Islet precursor cell (in vitro differentiated cells): ENCODE results near the gene CCDC85B.
"Not testable (repeated sequence)": the region's sequence is repeated elsewhere in the genome, so short reads cannot be mapped to it uniquely, and the experiment has no call there.

Experiments
- DNase-seq: peaks from one replicate; pipeline ENCODE4 v3.0.0-alpha.2; 2018

Gene CCDC85B

GRCh38 chr11:65890324-65891218, at the start of gene CCDC85B:
Gene CCDC85B, plus strand, starts transcription at chr11:65890673. Its CDS starts 111 bp downstream, at chr11:65890784.
- DNase-seq = peak; percentile 97

DNA sequence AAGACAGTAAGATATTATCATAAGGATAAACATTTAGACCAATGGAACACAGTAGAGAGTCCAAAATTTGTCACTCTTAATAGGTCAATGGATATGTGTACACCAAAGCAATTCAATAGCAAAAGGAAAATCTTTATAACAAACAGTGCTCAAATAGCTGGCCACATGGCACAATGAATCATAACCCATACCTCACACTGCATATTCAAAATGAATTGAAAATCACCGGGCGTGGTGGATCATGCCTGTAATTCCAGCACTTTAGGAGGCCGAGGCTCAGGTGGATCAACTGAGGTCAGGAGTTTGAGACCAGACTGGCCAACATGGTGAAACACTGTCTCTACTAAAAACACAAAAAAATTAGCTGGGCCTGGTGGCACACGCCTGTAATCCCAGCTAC, 48.3 kb upstream of the CCDC85B start:
- no peak for DNase-seq

DNA sequence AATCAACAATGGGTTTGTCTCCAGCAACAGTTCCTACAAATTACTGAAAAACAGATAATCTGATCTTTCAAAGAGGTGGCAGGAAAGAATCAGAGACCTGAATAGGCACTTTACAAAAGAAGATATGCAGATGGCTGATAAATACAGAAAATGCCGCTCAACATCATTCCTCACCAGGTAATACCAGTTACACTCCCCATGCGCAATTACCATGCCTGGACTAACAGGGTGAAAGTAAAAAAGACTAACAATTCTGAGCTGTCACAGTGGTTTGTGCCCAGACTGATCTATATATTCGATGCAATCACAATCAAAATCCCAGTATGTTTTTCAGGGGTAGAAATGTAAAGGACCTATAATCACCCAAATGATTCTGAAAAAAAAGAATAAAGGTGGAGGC, 46.7 kb upstream of the CCDC85B start:
- no peak for DNase-seq

DNA sequence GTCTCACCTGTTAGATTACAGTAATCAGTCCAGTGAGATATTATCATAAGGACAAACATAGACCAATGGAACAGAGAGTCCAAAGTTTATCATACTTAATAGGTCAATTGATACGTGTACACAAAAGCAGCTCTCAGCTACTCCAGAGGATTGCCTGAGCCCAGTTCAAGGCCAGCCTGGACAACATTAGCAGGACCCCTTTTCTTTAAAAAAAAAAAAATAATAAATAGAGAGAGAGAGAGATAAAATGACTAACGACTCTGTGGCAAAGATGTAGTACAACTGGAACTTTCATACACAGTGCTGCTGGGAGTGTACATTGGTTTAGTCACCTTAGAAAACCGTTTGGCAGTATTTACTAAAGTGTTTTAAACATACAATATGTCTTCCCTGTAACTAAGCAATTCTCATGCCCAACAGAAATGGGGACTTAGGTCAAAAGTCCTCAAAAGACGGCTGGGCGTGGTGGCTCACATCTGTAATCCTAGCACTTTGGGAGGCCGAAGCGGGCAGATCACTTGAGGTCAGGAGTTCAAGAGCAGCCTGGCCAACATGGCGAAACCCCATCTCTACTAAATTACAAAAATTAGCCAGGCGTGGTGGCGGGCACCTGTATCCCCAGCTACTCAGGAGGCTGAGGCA, 46.1 kb upstream of the CCDC85B start:
- DNase-seq = no peak

DNA sequence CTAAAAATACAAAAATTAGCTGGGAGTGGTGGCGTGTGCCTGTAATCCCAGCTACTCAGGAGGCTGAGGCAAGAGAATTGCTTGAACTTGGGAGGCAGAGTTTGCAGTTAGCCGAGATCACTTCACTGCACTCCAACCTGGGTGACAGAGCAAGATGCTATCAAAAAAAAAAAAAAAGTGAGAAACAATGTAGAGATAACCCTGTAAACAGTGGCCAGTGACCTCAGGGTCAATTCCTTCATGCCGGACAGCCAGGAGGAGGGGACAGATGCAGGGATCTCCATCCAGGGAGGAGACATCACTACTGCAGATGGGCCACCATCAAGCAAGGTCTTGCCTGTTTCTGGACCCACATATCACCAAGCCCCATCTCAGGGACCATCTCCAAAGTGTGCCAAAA, 42.7 kb upstream of the CCDC85B start:
- DNase-seq = peak; percentile 32

DNA sequence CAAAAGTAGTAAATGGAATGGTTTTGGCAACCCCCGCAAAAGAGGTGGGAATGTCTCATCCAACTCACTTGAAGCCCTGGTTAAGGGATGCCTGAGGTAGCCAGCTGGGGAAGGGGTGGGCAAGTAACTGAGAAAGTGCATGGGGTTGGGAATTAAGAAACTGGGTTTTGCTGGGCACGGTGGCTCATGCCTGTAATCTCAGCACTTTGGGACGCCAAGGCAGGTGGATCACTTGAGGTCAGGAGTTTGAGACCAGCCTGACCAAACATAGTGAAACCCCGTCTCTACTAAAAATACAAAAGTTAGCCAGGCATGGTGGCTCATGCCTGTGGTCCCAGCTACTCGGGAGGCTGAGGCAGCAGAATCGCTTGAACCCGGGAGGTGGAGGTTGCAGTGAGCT, 41.8 kb upstream of the CCDC85B start:
- DNase-seq = not testable (repeated sequence)

DNA sequence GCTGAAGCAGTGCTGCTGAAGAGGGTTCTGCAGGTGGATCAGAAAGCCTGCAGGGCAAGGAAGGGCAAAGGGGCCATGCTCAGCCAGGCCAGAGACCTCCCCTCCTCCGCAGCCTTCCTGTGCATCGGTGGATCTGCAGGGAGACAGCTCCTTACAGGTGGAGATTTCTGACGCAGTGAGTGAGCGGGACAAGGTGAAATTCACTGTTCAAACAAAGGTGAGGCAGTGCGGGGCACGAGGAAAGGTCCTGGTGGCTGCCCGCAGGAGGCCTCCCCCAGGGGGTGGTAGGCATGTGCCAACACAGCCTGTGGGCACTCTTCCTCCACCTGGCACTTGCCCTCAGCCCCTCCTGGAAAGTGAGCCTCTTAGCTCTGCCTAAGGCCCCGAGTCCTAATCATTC, 41.1 kb upstream of the CCDC85B start:
- peak; percentile 73 for DNase-seq

DNA sequence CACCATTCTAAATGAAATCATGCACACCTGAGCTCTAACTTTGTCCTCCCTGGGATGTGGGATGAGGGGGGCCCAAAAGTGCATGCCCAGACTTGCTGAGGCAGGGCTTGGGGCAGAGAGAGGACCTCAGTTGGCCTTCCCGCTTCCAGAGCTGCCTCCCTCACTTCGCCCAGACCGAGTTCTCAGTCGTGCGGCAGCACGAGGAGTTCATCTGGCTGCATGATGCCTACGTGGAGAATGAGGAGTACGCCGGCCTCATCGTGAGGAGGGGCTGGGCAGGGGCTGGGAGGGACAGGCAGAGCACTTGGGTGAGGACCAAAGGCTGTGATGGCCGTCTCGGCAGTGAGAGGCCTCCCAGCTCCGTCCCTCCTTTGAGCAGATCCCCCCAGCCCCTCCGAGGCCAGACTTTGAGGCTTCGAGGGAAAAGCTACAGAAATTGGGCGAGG, 40.7 kb upstream of the CCDC85B start:
- peak; percentile 70 for DNase-seq

DNA sequence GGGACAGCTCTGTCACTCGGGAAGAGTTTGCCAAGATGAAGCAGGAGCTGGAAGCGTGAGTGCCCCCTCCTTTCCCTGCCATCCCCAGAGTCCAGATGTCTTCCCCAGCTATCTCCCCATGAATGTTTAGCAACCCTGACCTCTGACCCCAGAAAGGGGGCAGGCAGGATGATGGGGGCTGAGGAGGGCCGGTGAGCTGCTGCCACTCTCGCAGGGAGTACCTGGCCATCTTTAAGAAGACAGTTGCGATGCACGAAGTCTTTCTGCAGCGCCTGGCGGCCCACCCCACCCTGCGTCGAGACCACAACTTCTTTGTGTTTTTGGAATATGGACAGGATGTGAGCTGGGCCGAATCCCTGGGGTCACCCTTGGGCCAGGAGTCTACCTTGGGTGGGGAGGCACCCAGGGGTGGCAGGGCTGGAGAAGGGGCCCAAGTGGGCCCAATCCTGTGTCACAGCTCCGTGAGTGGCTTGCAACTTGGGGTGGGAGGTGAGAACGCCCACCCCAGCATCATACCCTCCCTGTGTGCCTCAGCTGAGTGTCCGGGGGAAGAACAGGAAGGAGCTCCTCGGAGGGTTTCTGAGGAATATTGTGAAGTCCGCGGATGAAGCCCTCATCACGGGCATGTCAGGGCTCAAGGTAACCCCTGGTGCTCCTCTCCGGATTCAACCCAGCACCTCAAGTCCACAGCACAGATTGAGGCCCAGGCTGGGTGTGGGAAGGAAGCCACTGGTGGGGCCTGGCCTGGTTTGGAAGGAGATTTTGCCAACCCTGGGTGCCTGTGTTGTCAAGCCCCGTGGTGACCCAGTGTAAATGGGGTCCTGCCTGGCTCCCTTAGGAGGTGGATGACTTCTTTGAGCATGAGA, 40.0 kb upstream of the CCDC85B start:
- peak; percentile 56 for DNase-seq

GRCh38 chr11:65851083-65851579, 39.3 kb upstream of the CCDC85B start:
- DNase-seq = peak; percentile 86

DNA sequence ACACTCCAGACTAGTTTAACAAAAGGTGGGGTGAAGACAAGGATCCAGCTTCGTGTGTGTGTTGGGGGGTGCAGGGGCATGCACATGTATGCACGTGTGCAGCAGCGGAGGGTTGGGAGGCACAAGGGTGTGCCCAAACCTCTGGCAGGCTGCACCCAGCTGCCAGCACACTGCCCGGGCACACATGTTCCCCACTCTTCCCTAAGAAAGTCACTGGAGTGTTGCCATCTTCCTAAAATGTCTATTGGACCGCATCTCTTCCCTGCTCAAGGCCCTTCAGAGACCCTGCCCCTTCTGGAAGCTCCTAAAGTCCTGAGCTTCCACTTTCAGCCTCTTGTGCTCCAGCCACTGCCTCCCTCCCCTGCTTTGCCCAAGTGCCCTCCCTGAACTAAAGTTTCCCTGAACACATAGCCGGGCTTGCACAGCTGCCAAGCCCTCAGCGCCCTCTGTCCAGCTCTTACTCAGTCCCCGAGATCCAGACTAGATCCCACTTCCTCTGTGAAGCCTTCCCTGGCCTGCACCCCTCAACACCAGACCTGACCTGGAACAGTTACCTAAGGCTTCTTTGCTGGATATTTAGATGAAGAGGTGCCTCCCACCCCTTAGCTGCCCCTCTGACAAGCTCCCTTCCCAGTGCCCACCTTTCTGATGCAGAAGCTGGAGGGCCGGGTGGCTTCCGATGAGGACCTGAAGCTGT, 38.5 kb upstream of the CCDC85B start:
- DNase-seq = peak; percentile 49

GRCh38 chr11:65852508-65853245, 37.8 kb upstream of the CCDC85B start:
- peak; percentile 51 for DNase-seq

- peak; percentile 43 for DNase-seq
Measured at GRCh38 chr11:65853246-65853979, 37.1 kb upstream of the CCDC85B start.

GRCh38 chr11:65854161-65854592, 36.3 kb upstream of the CCDC85B start:
- peak; percentile 35 for DNase-seq

GRCh38 chr11:65854852-65855837, 35.3 kb upstream of the CCDC85B start:
- DNase-seq = peak; percentile 18

GRCh38 chr11:65855927-65856363, 34.5 kb upstream of the CCDC85B start:
- DNase-seq = no peak

- peak; percentile 85 for DNase-seq
Measured at GRCh38 chr11:65856689-65857499, 33.6 kb upstream of the CCDC85B start.

DNA sequence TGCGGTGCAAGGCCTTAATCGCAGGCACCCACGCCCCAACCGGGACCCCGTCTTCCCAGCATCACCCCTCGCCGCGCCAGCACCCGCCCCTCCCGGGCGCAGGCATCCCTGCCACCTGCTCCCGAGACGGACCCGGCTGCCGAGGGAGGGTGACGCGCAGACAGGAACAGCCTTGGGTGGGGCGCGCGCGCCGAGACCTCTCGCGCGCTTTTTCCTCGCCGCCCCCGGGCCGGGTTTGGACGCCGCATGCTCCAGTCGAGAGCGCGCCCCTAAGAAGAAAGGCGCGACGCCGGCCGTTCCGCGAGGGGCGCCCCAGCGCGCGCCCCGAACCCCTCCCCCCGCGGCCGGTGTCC, 33.0 kb upstream of the CCDC85B start:
- no peak for DNase-seq
